ENCODE results near the gene DPH1.

DNA sequence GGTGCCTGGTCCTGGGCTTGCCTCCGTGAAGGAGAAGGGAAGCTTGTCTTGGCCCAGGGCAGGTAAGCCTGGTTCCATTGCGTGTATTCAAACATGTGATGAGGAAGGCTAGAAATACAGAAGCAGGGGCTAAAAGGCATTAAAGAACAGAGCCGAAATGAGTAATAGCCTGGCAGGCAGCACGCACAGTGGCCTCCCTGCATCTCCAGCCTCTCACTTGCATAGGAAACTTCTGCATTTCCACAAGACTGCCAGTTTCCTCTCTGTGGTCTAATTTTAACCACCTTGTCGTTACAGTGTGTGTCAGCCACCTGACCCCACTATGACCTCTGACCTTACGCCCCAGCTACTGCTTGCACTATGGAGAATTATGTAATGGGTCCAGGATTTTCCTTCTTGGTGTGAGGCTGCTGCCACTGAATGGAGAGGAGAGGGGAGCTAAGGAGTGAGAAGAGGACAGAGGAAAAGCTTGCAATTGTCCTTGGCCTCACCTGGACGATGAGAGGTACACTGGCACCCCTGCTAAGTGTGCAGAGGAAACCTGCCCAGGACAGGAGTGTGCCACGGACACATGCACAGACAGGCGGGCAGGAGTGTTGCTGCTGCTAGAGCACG, 57.8 kb downstream of the DPH1 start:
- TF ChIP-seq TAF1 (IDR thresholded peaks at IDR 0.05; ENCODE audit: borderline replicate concordance, low read depth, low read length) (peak; percentile 46; the same call in 1 of the 2 replicates), POLR2A (IDR thresholded peaks at IDR 0.05; ENCODE audit: low read depth, low read length) (peak; percentile 18)

All from GM12892 (cell line).